ENCODE results near the gene DPYSL5. TPM values are rescaled to one million over a fixed set of nuclear protein-coding genes. Genes with fewer than 3 reads are reported as not detected.

Gene DPYSL5
- total RNA-seq, 1 experiment from 2014 or later, result 4.4 TPM

DNA sequence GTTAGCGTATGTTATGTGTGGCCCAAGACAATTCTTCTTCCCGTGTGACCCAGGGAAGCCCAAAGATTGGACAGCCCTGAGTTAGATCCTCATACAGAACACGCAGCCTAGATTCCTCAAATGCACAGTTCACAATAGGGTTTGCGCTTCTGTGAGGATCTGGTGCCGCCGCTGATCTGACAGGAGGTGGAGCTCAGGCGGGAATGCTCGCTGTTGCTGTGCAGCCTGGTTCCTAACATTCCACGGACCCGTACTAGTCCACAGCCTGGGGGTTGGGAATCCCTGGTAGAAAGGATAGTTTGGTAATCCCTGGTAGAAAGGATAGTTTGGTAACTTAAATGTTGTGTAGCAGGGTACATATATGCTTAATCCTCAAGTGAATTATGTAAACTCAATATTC, 149.5 kb downstream of the DPYSL5 start:
- no peak for DNase-seq
- H3K4me3 ChIP-seq (ENCODE audit: insufficient read depth, low read depth, low read length), result no peak overlapping the region
- H3K27me3 ChIP-seq (ENCODE audit: control insufficient read depth, insufficient read depth, low read length), result no peaks in the 10 kb centered on the region
- H3K36me3 ChIP-seq (replicated peaks; ENCODE audit: control insufficient read depth, insufficient read depth, low read length), result no peaks in the 10 kb centered on the region

DNA sequence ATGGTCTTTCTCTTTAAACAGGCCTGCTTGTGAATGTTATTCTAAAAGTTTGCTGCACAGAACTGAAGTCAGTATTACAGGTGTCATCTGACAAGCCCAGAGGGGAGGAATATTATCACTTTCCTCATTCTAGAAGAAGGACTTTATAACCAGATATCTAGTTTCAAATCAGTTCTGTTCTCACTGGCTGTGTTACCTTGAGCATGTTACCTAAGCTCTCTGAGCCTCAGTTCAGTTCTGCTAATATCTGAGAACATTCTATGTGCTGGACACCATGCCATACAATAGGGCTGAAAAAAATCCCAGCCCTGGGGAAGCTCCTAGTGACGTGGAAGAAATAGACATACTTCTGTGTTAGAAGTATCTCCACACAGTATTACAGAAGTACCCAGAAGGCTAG, 150.4 kb downstream of the DPYSL5 start:
- Histone ChIP-seq H3K4me3 (ENCODE audit: insufficient read depth, low read depth, low read length) (no peak overlapping the region), H3K27me3 (ENCODE audit: control insufficient read depth, insufficient read depth, low read length) (no peaks in the 10 kb centered on the region), H3K36me3 (replicated peaks; ENCODE audit: control insufficient read depth, insufficient read depth, low read length) (no peaks in the 10 kb centered on the region)
- DNase-seq, result no peak

Other genes with a start within 250 kb of the DPYSL5 start
- gene CIB4, start 206.8 kb upstream of the DPYSL5 start, total RNA-seq (2014; rRNA removed; shearing (Covaris generic)), result not detected in 2 replicates
- gene KCNK3, start 155.4 kb upstream of the DPYSL5 start, total RNA-seq (2014; rRNA removed; shearing (Covaris generic)), result 0.11 and 0.48 TPM in 2 replicates
- 10.7 and 15.4 TPM in 2 replicates for gene SLC35F6, start 83.8 kb upstream of the DPYSL5 start, total RNA-seq (2014; rRNA removed; shearing (Covaris generic))
- gene CENPA, start 62.1 kb upstream of the DPYSL5 start, total RNA-seq (2014; rRNA removed; shearing (Covaris generic)), result 34.0 and 38.2 TPM in 2 replicates
- 0.42 and 1.6 TPM in 2 replicates for gene MAPRE3, start 122.5 kb downstream of the DPYSL5 start, total RNA-seq (2014; rRNA removed; shearing (Covaris generic))
- 46.5 and 46.6 TPM in 2 replicates for gene TMEM214, start 184.8 kb downstream of the DPYSL5 start, total RNA-seq (2014; rRNA removed; shearing (Covaris generic))
- 45.4 and 46.7 TPM in 2 replicates for gene AGBL5, start 203.5 kb downstream of the DPYSL5 start, total RNA-seq (2014; rRNA removed; shearing (Covaris generic))
- 197 and 228 TPM in 2 replicates for gene OST4, start 223.5 kb downstream of the DPYSL5 start, total RNA-seq (2014; rRNA removed; shearing (Covaris generic))
- gene EMILIN1, start 230.5 kb downstream of the DPYSL5 start, total RNA-seq (2014; rRNA removed; shearing (Covaris generic)), result 5.1 and 5.8 TPM in 2 replicates
- gene KHK, start 238.6 kb downstream of the DPYSL5 start, total RNA-seq (2014; rRNA removed; shearing (Covaris generic)), result 3.3 and 5.3 TPM in 2 replicates

All from H7 (cell line).